HepG2 (cell line): ENCODE measurements around the gene HIRA. TPM values are rescaled to one million over a fixed set of nuclear protein-coding genes. Genes with fewer than 3 reads are reported as not detected.

Experiments
- CAMTA2 ChIP-seq: sonication (generic); formaldehyde crosslinking; IDR thresholded peaks from 2 replicates; pipeline ENCODE4 v1.4.0; 2020; ENCODE audit warnings: mild to moderate bottlenecking, missing genetic modification reagents, borderline replicate concordance
- DRAP1 ChIP-seq: IDR thresholded peaks from 2 replicates; pipeline ENCODE4 v1.6.1; 2016; ENCODE audit warnings: missing genetic modification reagents, missing compliant biosample characterization
- FOXP4 ChIP-seq: sonication (generic); formaldehyde crosslinking; IDR thresholded peaks from 2 replicates; pipeline ENCODE4 v1.4.0; 2020; ENCODE audit warnings: missing genetic modification reagents
- KLF6 ChIP-seq: IDR thresholded peaks from 2 replicates; pipeline ENCODE4 v1.8.0; 2016; ENCODE audit warnings: missing biosample characterization, missing genetic modification reagents
- MTA1 ChIP-seq: sonication (generic); formaldehyde crosslinking; IDR thresholded peaks from 2 replicates; pipeline ENCODE4 v1.4.0; 2020; ENCODE audit warnings: missing genetic modification reagents, mild to moderate bottlenecking, borderline replicate concordance
- MXD4 ChIP-seq: IDR thresholded peaks from 2 replicates; pipeline ENCODE4 v1.6.1; 2016; ENCODE audit warnings: mild to moderate bottlenecking, missing biosample characterization, missing genetic modification reagents
- ONECUT2 ChIP-seq: sonication (generic); formaldehyde crosslinking; IDR thresholded peaks from 2 replicates; pipeline ENCODE4 v1.4.0; 2020; ENCODE audit warnings: missing genetic modification reagents
- RAD51 ChIP-seq: fragments of 450-650 bp; IDR thresholded peaks from 2 replicates; pipeline ENCODE4 v1.6.1; 2016; ENCODE audit warnings: borderline replicate concordance
- STAT5B ChIP-seq: sonication (generic); formaldehyde crosslinking; IDR thresholded peaks from 2 replicates; pipeline ENCODE4 v1.4.0; 2020; ENCODE audit warnings: missing genetic modification reagents
- SYNCRIP ChIP-seq: fragments of 200-400 bp; formaldehyde crosslinking; IDR thresholded peaks from 2 replicates; pipeline ENCODE4 v1.6.1; 2018; ENCODE audit warnings: mild to moderate bottlenecking, low read depth, low read length; ENCODE audit not compliant: insufficient read depth
- TEAD2 ChIP-seq: sonication (generic); formaldehyde crosslinking; IDR thresholded peaks from 2 replicates; pipeline ENCODE4 v1.9.0; 2021; ENCODE audit warnings: missing genetic modification reagents
- TEAD3 ChIP-seq: optimal IDR thresholded peaks from 2 replicates; pipeline ENCODE3; 2016; ENCODE audit warnings: borderline replicate concordance
- TFE3 ChIP-seq: IDR thresholded peaks from 2 replicates; pipeline ENCODE4 v1.6.1; 2016
- UBTF ChIP-seq: sonication (generic); formaldehyde crosslinking; IDR thresholded peaks from 2 replicates; pipeline ENCODE4 v1.4.0; 2020; ENCODE audit warnings: mild to moderate bottlenecking, missing genetic modification reagents
- ZFP62 ChIP-seq: sonication (generic); formaldehyde crosslinking; IDR thresholded peaks from 2 replicates; pipeline ENCODE4 v1.4.0; 2020; ENCODE audit warnings: missing genetic modification reagents
- ZNF264 ChIP-seq: sonication (generic); formaldehyde crosslinking; IDR thresholded peaks from 2 replicates; pipeline ENCODE4 v1.4.0; 2020; ENCODE audit warnings: missing genetic modification reagents
- ZNF362 ChIP-seq: sonication (generic); formaldehyde crosslinking; IDR thresholded peaks from 2 replicates; pipeline ENCODE4 v1.4.0; 2020; ENCODE audit warnings: missing genetic modification reagents, mild to moderate bottlenecking, borderline replicate concordance
- ZNF430 ChIP-seq: sonication (generic); formaldehyde crosslinking; IDR thresholded peaks from 2 replicates; pipeline ENCODE4 v1.9.0; 2021; ENCODE audit warnings: mild to moderate bottlenecking, missing genetic modification reagents
- ZNF703 ChIP-seq: sonication (generic); formaldehyde crosslinking; IDR thresholded peaks from 2 replicates; pipeline ENCODE4 v1.5.1; 2020; ENCODE audit warnings: missing genetic modification reagents, mild to moderate bottlenecking, moderate library complexity, borderline replicate concordance
- ZNF775 ChIP-seq: sonication (generic); formaldehyde crosslinking; IDR thresholded peaks from 2 replicates; pipeline ENCODE4 v1.4.0; 2020; ENCODE audit warnings: missing genetic modification reagents, mild to moderate bottlenecking, moderate library complexity, borderline replicate concordance
- ZSCAN9 ChIP-seq: IDR thresholded peaks from 2 replicates; pipeline ENCODE4 v1.6.1; 2016; ENCODE audit warnings: borderline replicate concordance
- polyA plus RNA-seq, 8 experiments: library from polyadenylated mRNA; depleted of rRNA in 3 of 8; stranded (reverse) in 7 of 8; unstranded in 1 of 8; fragments of >200 nt; fragmentation: Illumina TruSeq in 4 of 8; extraction: Trizol in 4 of 8; gene quantifications; 2 replicates each; pipeline versions ENCODE4 v1.2.1 to v1.2.3, GENCODE V29; 2011 to 2016; ENCODE audit warnings: low read depth in 4 of 8, missing spikeins in 1 of 8, mixed read lengths in 1 of 8; ENCODE audit not compliant: insufficient read depth in 1 of 8
- total RNA-seq, 5 experiments: library from RNA; depleted of rRNA; stranded (reverse); fragments of >200 nt; fragmentation: Illumina TruSeq; extraction: Trizol; gene quantifications; 2 replicates each; pipeline ENCODE4 v1.2.3, GENCODE V29; 2016; ENCODE audit warnings: low read depth in 1 of 5

Gene HIRA
- total and polyA plus RNA-seq, 2 of the 13 experiments (the other 11 are each of a cell fraction or from before 2014, with no cell fraction given): 21.5 to 29.2 TPM

GRCh38 chr22:19432133-19432851, 759 bp upstream of the HIRA start, which contains the start of gene MRPL40 (continued):
- TF ChIP-seq ZNF703 (CRISPR knock-in tag): peak; percentile 84; the same call in 1 of the 2 replicates
- no peak for TF ChIP-seq TEAD2 (CRISPR knock-in tag)
- peak; percentile 95; the same call in 1 of the 2 replicates for TF ChIP-seq KLF6 (CRISPR knock-in tag)
- TF ChIP-seq TFE3 (CRISPR knock-in tag): peak; percentile 91
- TF ChIP-seq RAD51: no peak
- TF ChIP-seq MXD4 (CRISPR knock-in tag): peak; percentile 96
- peak; percentile 71 for TF ChIP-seq FOXP4 (CRISPR knock-in tag)
- TF ChIP-seq ZNF430 (CRISPR knock-in tag): peak; percentile 83
- peak; percentile 97 for TF ChIP-seq UBTF
- peak; percentile 64 for TF ChIP-seq MTA1 (CRISPR knock-in tag)
- TF ChIP-seq ZNF362 (CRISPR knock-in tag): peak; percentile 79
- peak; percentile 69 for TF ChIP-seq TEAD3
- peak; percentile 89 for TF ChIP-seq ZSCAN9 (CRISPR knock-in tag)
- no peak for TF ChIP-seq ZNF775 (CRISPR knock-in tag)
- TF ChIP-seq DRAP1 (CRISPR knock-in tag): peak; percentile 94
- peak; percentile 94; the same call in 1 of the 2 replicates for TF ChIP-seq STAT5B (CRISPR knock-in tag)
- TF ChIP-seq ZFP62 (CRISPR knock-in tag): no peak
- TF ChIP-seq ONECUT2 (CRISPR knock-in tag): no peak; the same call in none of the 2 replicates
- peak; percentile 88; the same call in 1 of the 2 replicates for TF ChIP-seq ZNF264 (CRISPR knock-in tag)
- no peak for TF ChIP-seq SYNCRIP
- TF ChIP-seq CAMTA2 (CRISPR knock-in tag): peak; percentile 86; the same call in 1 of the 2 replicates
